Natural killer cell (primary cell): ENCODE data around the gene CERS5. TPM values are rescaled to one million over a fixed set of nuclear protein-coding genes. Genes with fewer than 3 reads are reported as not detected.

ENCODE experiments used
- ATAC-seq, 3 donors: fragments of 150-1000 bp in 2 of 3; fragments of 200-7000 bp in 1 of 3; cut with Tn5 transposase; 1 replicate in 1 of 3; 2 replicates in 2 of 3; pipeline ENCODE4 v1.10.0; 2021; ENCODE audit warnings: mild to moderate bottlenecking in 2 of 3, moderate library complexity in 2 of 3
- DNase-seq, 2 donors: peaks; one replicate each; pipeline versions ENCODE4 v3.0.0 to v3.0.0-alpha.2; 2013 to 2021; ENCODE audit warnings: mixed read lengths in 1 of 2
- H3K27ac ChIP-seq: one replicate; pipeline ENCODE4 v1.5.1; 2013; ENCODE audit warnings: mild to moderate bottlenecking, low read length
- H3K27me3 ChIP-seq: one replicate; pipeline ENCODE4 v1.6.1; 2013; ENCODE audit warnings: low read length; ENCODE audit not compliant: control insufficient read depth, insufficient read depth
- H3K36me3 ChIP-seq: one replicate; pipeline ENCODE4 v1.6.1; 2013; ENCODE audit warnings: low read length; ENCODE audit not compliant: control insufficient read depth, insufficient read depth
- H3K4me1 ChIP-seq: one replicate; pipeline ENCODE4 v1.6.1; 2013; ENCODE audit warnings: low read length; ENCODE audit not compliant: control insufficient read depth, insufficient read depth
- H3K4me3 ChIP-seq: one replicate; pipeline ENCODE4 v1.5.1; 2013; ENCODE audit warnings: low read length
- H3K9me3 ChIP-seq: one replicate; pipeline ENCODE4 v1.6.1; 2013; ENCODE audit warnings: low read length; ENCODE audit not compliant: control insufficient read depth, insufficient read depth
- H3K27ac Mint-ChIP-seq, 2 donors: one replicate each; pipeline ENCODE4 v1.8.0; 2022; ENCODE audit warnings: mild to moderate bottlenecking in 2 of 2, mixed read lengths in 2 of 2, moderate library complexity in 1 of 2
- H3K27me3 Mint-ChIP-seq, 2 donors: one replicate each; pipeline ENCODE4 v1.8.0; 2022; ENCODE audit warnings: low read depth in 2 of 2, mixed read lengths in 2 of 2
- H3K36me3 Mint-ChIP-seq: one replicate; pipeline ENCODE4 v1.8.0; 2022; ENCODE audit warnings: mixed read lengths
- H3K4me1 Mint-ChIP-seq, 2 donors: one replicate each; pipeline ENCODE4 v1.8.0; 2022; ENCODE audit warnings: mixed read lengths in 2 of 2
- H3K4me3 Mint-ChIP-seq: one replicate; pipeline ENCODE4 v1.8.0; 2022; ENCODE audit warnings: mild to moderate bottlenecking, moderate library complexity, mixed read lengths
- H3K9me3 Mint-ChIP-seq, 2 donors: one replicate each; pipeline ENCODE4 v1.8.0; 2022; ENCODE audit warnings: mixed read lengths in 2 of 2
- WGBS: methylation state at CpG from one replicate; pipeline ENCODE4 v1.1.7; 2013; ENCODE audit warnings: missing lambda C conversion rate; ENCODE audit not compliant: insufficient coverage; 5-methylcytosine and 5-hydroxymethylcytosine counted together
- intact Hi-C: fragments of 100-400 bp; cut with micrococcal nuclease; formaldehyde crosslinking; loops from one replicate; pipeline ENCODE4 v1.14.2; 2022
- total RNA-seq, 4 donors: library from RNA; stranded (reverse); fragments of 120-200 nt in 1 of 4; gene quantifications; one replicate each; pipeline versions ENCODE4 v1.2.3 to v1.2.4, GENCODE V29; 2013 to 2022
- TF ChIP-seq, protein P1 (sequence below): fragments of 200-600 bp; IDR thresholded peaks from one replicate; pipeline ENCODE4 v1.8.0; 2022; ENCODE audit warnings: antibody characterized with exemption

Gene CERS5
- total RNA-seq, 3 donors from 2014 or later (not counting 1 experiment from before 2014, with no cell fraction given): 69.9 to 81.2 (median 75.8) TPM

DNA sequence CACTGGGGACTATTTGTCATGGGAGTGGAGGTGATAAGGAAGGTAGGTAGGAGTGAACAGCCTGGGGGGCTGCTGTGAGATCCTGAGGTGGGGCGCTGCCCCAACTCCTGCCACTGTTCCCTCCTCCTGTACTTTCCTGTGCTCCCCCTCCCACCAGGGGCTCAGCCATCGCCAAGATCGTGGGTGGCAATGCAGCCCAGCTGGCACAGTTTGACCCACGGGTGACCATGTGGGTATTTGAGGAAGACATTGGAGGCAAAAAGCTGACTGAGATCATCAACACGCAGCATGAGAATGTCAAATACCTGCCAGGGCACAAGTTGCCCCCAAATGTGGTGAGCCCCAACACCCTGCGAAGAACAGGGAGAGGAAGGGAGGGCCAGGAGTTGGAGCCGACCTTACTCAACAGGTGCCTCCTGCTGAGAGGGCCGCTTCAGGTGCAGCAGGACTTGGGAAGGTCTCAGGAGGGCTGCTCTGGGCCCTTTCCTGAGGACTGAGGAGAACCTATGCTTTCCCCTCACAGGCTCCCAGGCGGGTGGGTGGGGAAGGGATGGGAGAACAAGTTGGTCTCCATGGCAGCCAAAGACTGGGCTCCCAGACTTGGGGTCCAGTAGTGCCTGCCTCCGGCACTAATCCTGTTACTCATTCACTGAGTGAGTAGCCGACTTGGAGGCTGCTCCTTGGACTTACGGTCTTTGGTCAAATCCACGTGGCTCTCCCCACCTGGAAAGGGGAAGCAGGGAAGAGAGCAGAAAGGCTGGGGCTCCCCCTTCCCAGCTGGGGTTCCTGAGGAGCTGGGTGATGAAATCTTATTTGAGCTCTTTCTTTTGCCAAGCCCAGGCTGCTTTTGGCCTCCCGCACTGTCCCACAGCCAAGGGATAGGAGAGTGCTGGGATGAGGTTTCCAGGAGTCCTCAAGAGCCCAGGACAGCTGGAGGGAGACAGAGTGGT is 62.5 kb downstream of the CERS5 start:
- Histone ChIP-seq H3K27ac (no peak overlapping the region), H3K4me1 (no peaks in the 10 kb centered on the region), H3K4me3 (no peak overlapping the region), H3K9me3 (no peaks in the 10 kb centered on the region), H3K36me3 (peaks cover 13% of the 10 kb centered on the region), H3K27me3 (no peaks in the 10 kb centered on the region)
- no peak overlapping the region for H3K27ac Mint-ChIP-seq
- H3K4me1 Mint-ChIP-seq: no peaks in the 10 kb centered on the region
- intact Hi-C loops: no loop called here
- H3K27me3 Mint-ChIP-seq: peaks cover 0 to 3% of the 10 kb centered on the region in 2 donors
- TF ChIP-seq, protein P1, sequence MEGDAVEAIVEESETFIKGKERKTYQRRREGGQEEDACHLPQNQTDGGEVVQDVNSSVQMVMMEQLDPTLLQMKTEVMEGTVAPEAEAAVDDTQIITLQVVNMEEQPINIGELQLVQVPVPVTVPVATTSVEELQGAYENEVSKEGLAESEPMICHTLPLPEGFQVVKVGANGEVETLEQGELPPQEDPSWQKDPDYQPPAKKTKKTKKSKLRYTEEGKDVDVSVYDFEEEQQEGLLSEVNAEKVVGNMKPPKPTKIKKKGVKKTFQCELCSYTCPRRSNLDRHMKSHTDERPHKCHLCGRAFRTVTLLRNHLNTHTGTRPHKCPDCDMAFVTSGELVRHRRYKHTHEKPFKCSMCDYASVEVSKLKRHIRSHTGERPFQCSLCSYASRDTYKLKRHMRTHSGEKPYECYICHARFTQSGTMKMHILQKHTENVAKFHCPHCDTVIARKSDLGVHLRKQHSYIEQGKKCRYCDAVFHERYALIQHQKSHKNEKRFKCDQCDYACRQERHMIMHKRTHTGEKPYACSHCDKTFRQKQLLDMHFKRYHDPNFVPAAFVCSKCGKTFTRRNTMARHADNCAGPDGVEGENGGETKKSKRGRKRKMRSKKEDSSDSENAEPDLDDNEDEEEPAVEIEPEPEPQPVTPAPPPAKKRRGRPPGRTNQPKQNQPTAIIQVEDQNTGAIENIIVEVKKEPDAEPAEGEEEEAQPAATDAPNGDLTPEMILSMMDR: no peak
- WGBS: 87% methylated on average over 13 of the region's 14 CpGs
- H3K36me3 Mint-ChIP-seq: peaks cover 8% of the 10 kb centered on the region
- ATAC-seq (no peak), DNase-seq (no peak)
- no peaks in the 10 kb centered on the region for H3K9me3 Mint-ChIP-seq
- H3K4me3 Mint-ChIP-seq: no peak overlapping the region

DNA sequence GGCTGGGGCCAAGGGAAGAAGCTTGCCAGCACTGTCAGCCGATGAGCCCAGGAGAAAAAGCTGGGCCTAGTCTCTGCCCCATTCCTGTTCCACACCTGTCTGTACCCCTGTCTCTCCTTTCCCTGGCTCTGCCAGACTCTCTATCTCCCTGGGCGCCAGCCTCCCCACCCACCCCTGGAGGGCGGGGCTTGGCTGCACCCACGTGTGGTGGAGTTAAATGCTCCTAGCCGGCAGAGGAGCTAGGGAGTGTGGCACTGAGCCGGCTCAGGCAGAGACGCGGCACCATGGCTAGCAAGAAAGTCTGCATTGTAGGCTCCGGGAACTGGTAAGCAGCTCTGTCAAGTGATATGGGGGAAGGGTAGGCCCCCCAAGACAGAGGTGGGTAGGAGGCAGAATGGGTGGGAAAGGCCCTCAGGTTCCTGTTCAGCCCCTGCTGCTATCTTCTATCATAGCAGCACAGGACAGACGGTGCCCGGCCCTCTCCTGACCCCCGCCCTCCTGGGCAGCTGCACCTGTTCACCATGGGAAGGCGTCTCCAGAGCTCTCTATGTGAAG is 63.3 kb downstream of the CERS5 start, which contains the start of gene GPD1:
TSS of gene GPD1 (plus strand) at position 242 of the 555 bp plus-strand sequence. CDS start at position 285, 43 bp downstream.
- no peaks in the 10 kb centered on the region for H3K4me1 Mint-ChIP-seq
- H3K27ac Mint-ChIP-seq: peak within 1 kb of the TSS in 1 of 2 donors; percentile 52

DNA sequence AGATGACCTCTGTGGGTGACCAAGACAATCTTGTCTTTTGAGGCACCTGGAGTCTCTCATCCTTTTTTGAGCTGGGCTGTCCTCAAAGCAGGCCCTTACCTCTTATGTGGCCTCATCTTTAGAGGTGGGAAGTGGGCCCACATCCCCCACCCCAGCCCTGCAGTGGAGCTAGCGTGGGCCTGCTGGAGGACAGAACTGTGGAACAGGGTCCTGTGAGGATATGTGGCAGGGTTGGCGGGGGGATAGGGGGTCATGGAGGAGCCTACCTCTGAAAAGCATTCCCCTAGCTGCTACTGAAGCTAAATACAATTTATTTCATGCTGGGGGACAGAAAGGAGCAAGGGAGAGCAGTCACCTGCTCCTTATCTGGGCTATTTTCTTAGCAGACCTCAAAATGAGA is 63.8 kb downstream of the CERS5 start:
- H3K27ac Mint-ChIP-seq: peak overlapping the region in 1 of 2 donors; percentile 52
- Histone ChIP-seq H3K9me3 (no peaks in the 10 kb centered on the region), H3K4me3 (no peak overlapping the region), H3K27me3 (no peaks in the 10 kb centered on the region), H3K27ac (no peak overlapping the region), H3K4me1 (no peaks in the 10 kb centered on the region), H3K36me3 (peaks cover 25% of the 10 kb centered on the region)
- H3K36me3 Mint-ChIP-seq: peaks cover 15% of the 10 kb centered on the region
- no peak overlapping the region for H3K4me3 Mint-ChIP-seq
- intact Hi-C loops: no loop called here
- 93% methylated on average over 2 of the region's 2 CpGs for WGBS
- H3K9me3 Mint-ChIP-seq: no peaks in the 10 kb centered on the region
- H3K4me1 Mint-ChIP-seq: no peaks in the 10 kb centered on the region
- TF ChIP-seq, protein P1: no peak
- ATAC-seq (no peak), DNase-seq (no peak)
- H3K27me3 Mint-ChIP-seq: peaks cover 0 to 3% of the 10 kb centered on the region in 2 donors

More for the DNA sequence above, 63.3 kb downstream of the CERS5 start, which contains the start of gene GPD1:
- Mint-ChIP-seq H3K9me3 (no peaks in the 10 kb centered on the region), H3K4me3 (no peak within 1 kb of the TSS), H3K27me3 (peaks cover 0 to 3% of the 10 kb centered on the region in 2 donors), H3K36me3 (peaks cover 15% of the 10 kb centered on the region)
- TF ChIP-seq, protein P1: no peak
- ATAC-seq (no peak), DNase-seq (no peak)
- no peaks in the 10 kb centered on the region for H3K27me3 ChIP-seq
- no peaks in the 10 kb centered on the region for H3K4me1 ChIP-seq
- WGBS: 76% methylated on average over 13 of the region's 13 CpGs
- intact Hi-C loops: no loop called here
- H3K9me3 ChIP-seq: no peaks in the 10 kb centered on the region
- H3K36me3 ChIP-seq: peaks cover 22% of the 10 kb centered on the region
- H3K4me3 ChIP-seq: no peak within 1 kb of the TSS
- H3K27ac ChIP-seq: no peak within 1 kb of the TSS
